Measurements from ENCODE around the gene ARG2. TPM values are rescaled to one million over a fixed set of nuclear protein-coding genes. Genes with fewer than 3 reads are reported as not detected.

Gene ARG2
- total RNA-seq, 1 experiment from 2014 or later, result 7.0 TPM

GRCh38 chr14:67584978-67585377, 34.7 kb upstream of the ARG2 start:
- no peak overlapping the region for H3K9ac ChIP-seq (ENCODE audit: low read length)
- no TSS peak for BruUV-seq (replicated peaks)
- intact Hi-C loops (cut with micrococcal nuclease), result loop anchor here (1.0 to 10.0 kb wide), 3 partner anchors 82 to 350 kb away; no protein-coding TSS in a partner anchor

More at GRCh38 chr14:67584978-67585377, 34.7 kb upstream of the ARG2 start:
- Histone ChIP-seq H4K20me1 (ENCODE audit: insufficient read depth) (no peaks in the 10 kb centered on the region), H3K9me3 (ENCODE audit: control insufficient read depth in 1 of 2, insufficient read depth in 1 of 2, low read depth in 1 of 2, low read length in 2 of 2) (no peaks in the 10 kb centered on the region), H3K27ac (ENCODE audit: low read depth, low read length) (no peak overlapping the region), H3K9me2 (ENCODE audit: insufficient read depth) (no peaks in the 10 kb centered on the region), H3K27me3 (ENCODE audit: insufficient read depth, low read length) (no peaks in the 10 kb centered on the region), H3K4me2 (ENCODE audit: low read length) (no peak overlapping the region), H3K4me3 (replicated peaks in 1 of 2; ENCODE audit: low read depth in 1 of 2, low read length in 2 of 2) (no peak overlapping the region), H2AFZ (ENCODE audit: low read depth, low read length, poor library complexity, severe bottlenecking) (no peak overlapping the region), H3K79me2 (ENCODE audit: insufficient read depth, low read length) (no peaks in the 10 kb centered on the region), H3K36me3 (ENCODE audit: control insufficient read depth in 1 of 2, insufficient read depth in 2 of 2, low read length in 2 of 2) (peaks cover 17 to 21% of the 10 kb centered on the region in 2 experiments), H3K4me1 (ENCODE audit: control insufficient read depth in 1 of 2, insufficient read depth in 2 of 2, low read length in 2 of 2) (no peaks in the 10 kb centered on the region)
- ChIA-PET POLR2A (interaction anchor here (1.9 kb wide), 1 partner anchor 82 kb away, joined by 7 read pairs; no protein-coding TSS in a partner anchor), RAD21 (ENCODE audit: low non-redundant PET in 1 of 2, low total read pairs in 2 of 2, uncharacterized antibody in 2 of 2, unreplicated experiment in 2 of 2) (interaction anchor here in 1 of 2 experiments (1.5 to 3.1 kb wide), 2 partner anchors 82 to 119 kb away, joined by 3 to 20 read pairs; no protein-coding TSS in a partner anchor), CTCF (interaction anchor here (0.6 to 8.1 kb wide), 9 partner anchors 11 to 1226 kb away, joined by 3 to 117 read pairs (median 3); partner anchors contain the start of genes PIGH and RDH12)
- DNase-seq (ENCODE audit: low read depth, low spot score) (no peak), ATAC-seq (no peak)
- no peak for TF ChIP-seq CBX3 (IDR thresholded peaks at IDR 0.05; ENCODE audit: low read depth)
- TF ChIP-seq ZBTB33 (IDR thresholded peaks at IDR 0.05; ENCODE audit: extremely low read depth, insufficient replicate concordance, low read length), result no peak
- TF ChIP-seq, protein P1, sequence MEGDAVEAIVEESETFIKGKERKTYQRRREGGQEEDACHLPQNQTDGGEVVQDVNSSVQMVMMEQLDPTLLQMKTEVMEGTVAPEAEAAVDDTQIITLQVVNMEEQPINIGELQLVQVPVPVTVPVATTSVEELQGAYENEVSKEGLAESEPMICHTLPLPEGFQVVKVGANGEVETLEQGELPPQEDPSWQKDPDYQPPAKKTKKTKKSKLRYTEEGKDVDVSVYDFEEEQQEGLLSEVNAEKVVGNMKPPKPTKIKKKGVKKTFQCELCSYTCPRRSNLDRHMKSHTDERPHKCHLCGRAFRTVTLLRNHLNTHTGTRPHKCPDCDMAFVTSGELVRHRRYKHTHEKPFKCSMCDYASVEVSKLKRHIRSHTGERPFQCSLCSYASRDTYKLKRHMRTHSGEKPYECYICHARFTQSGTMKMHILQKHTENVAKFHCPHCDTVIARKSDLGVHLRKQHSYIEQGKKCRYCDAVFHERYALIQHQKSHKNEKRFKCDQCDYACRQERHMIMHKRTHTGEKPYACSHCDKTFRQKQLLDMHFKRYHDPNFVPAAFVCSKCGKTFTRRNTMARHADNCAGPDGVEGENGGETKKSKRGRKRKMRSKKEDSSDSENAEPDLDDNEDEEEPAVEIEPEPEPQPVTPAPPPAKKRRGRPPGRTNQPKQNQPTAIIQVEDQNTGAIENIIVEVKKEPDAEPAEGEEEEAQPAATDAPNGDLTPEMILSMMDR (IDR thresholded peaks at IDR 0.05 in 2 of 3, conservative IDR thresholded peaks at IDR 0.05 in 1 of 3; ENCODE audit: borderline replicate concordance in 1 of 3, insufficient read depth in 1 of 3, low read depth in 2 of 3, low read length in 2 of 3), result no peak
- TF ChIP-seq POLR2AphosphoS5 (IDR thresholded peaks at IDR 0.05; ENCODE audit: low read depth, low read length), result no peak
- TF ChIP-seq SRF (IDR thresholded peaks at IDR 0.05; ENCODE audit: low read depth), result no peak
- TF ChIP-seq EZH2 (IDR thresholded peaks at IDR 0.05), result no peak
- no peak for TF ChIP-seq ZNF274 (IDR thresholded peaks at IDR 0.05; ENCODE audit: low read depth, low read length)
- TF ChIP-seq ZFX (IDR thresholded peaks at IDR 0.05), result no peak
- TF ChIP-seq FOSL1 (IDR thresholded peaks at IDR 0.05; ENCODE audit: low read depth), result no peak
- TF ChIP-seq ELF1 (IDR thresholded peaks at IDR 0.05; ENCODE audit: borderline replicate concordance, low read depth), result no peak
- TF ChIP-seq ATF3 (IDR thresholded peaks at IDR 0.05), result no peak
- TF ChIP-seq TCF7L2 (IDR thresholded peaks at IDR 0.05; ENCODE audit: borderline replicate concordance, extremely low read depth, insufficient read depth, insufficient read length), result no peak
- no peak for TF ChIP-seq POLR2A (IDR thresholded peaks at IDR 0.05; ENCODE audit: borderline replicate concordance, extremely low read depth, insufficient read depth, insufficient read length)
- TF ChIP-seq, protein P2, sequence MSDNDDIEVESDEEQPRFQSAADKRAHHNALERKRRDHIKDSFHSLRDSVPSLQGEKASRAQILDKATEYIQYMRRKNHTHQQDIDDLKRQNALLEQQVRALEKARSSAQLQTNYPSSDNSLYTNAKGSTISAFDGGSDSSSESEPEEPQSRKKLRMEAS (IDR thresholded peaks at IDR 0.05), result no peak
- TF ChIP-seq RAD21 (IDR thresholded peaks at IDR 0.05; ENCODE audit: low read depth), result no peak
- no peak for TF ChIP-seq EGR1 (IDR thresholded peaks at IDR 0.05; ENCODE audit: low read depth)
- no peak for TF ChIP-seq CEBPB (IDR thresholded peaks at IDR 0.05; ENCODE audit: low read depth)
- TF ChIP-seq EZH2phosphoT487 (IDR thresholded peaks at IDR 0.05; ENCODE audit: borderline replicate concordance), result no peak
